Retina (tissue), 1 donor: ENCODE measurements around the gene PLA2G15.
"Not testable (repeated sequence)": the region's sequence is repeated elsewhere in the genome, so short reads cannot be mapped to it uniquely, and the experiment has no call there.

Experiments
- DNase-seq: peaks from one replicate; pipeline ENCODE4 v3.0.0-alpha.2; 2016

The PLA2G15 gene

DNA sequence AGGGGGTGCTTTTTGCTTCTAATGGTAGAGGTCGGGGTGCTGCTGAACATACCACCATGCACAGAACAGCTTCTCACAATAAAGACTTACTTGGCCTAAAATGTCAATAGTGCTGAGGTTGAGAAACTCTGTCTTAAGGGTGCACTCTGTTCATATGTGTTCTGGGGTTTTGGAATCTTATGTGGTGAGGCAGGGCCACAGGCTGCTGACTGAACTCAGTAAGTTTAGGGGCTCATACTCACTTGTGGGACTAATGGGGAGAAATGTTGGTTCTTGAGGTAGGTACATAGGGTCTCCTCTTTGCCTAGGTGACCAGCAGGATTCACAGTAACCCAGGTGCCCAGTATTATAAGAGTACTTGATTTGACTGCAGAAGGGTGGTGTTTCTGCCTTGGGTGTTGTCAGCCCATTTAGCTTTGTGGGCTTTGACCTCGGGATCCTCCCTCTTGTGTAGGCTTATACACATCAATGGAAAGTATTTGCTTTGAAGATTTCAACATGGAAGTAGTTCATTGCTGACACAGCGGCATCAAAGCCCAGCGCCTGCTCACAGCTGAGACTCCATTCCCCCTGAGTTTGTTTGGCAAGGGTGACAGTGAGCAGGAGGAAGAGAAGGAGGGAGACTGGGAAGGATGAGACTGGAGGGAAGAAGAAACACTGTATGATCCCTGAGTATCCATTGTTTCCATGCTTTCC lies 36.3 kb downstream of the PLA2G15 start:
- no peak for DNase-seq

DNA sequence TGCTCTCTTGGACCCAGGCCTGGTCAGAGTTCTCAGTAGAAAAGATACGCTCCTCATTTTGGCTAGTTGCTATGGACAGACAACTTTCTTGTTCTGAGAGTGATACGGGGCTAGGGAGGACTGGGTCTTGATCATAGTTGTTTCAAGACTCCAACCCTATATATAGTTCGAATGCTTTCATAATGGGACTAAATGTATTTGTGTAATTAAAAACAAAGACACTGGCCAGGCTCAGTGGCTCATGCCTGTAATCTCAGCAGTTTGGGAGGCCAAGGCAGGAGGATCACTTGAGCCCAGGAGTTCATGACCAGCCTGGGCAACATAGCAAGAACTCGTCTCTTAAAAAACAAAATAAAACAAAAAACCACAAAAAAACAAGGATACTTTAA lies 36.9 kb downstream of the PLA2G15 start:
- no peak for DNase-seq

DNA sequence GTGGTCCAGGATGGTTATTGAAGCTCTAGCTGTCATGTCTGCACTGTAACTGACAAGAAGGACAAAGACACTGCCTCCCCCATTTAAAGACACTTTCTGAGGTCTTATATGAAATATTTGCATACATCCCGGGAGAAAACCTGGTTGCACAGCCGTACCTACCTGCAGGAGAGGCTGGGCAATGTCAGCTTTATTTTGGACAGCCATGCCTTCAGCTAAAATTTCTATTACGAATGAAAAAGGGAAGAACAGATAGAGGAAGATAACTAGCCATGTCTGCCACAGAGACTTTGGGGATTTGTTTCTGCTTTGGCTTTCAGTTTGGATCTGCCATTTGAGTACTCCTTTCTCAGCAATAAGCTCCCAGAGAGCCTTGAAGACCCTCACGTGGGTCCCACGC lies 38.2 kb downstream of the PLA2G15 start:
- no peak for DNase-seq

DNA sequence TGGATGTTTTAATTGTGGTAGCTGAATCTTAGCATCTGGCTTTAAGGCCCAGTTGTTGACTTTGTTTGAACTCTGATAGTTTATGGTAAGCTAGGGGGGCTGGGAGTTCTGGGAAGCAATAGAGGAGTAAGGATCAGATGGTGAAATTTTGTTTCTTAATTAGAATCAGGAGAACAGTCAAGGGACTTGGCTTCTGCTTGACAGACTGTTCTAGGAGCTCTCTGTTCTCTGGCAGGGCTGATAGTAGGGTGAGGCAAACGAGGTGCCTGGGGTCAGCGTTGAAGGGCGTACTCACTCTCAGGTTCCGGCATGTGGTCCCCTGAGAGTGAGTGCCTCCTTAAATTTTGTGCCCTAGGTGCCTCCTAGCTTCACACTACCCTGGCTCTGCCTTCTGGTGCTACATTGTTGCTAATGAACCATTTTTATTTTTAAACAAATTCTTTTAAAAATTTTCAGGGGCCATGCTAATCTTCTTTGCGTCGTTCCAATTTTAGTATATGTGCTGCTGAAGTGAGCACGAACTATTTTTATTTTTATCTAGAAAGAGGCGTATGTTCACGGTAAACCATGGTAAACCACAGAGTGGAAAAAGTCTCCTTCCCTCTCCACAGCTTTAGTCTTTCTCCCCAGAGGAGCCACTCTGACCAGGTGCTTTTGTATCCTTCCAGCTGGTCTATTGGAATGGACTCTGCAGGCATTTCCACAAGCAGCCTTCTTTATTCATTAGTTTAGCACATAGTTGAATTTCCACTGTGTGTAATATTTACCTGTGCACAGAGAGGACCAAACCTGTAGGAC lies 38.8 kb downstream of the PLA2G15 start:
- DNase-seq: no peak

DNA sequence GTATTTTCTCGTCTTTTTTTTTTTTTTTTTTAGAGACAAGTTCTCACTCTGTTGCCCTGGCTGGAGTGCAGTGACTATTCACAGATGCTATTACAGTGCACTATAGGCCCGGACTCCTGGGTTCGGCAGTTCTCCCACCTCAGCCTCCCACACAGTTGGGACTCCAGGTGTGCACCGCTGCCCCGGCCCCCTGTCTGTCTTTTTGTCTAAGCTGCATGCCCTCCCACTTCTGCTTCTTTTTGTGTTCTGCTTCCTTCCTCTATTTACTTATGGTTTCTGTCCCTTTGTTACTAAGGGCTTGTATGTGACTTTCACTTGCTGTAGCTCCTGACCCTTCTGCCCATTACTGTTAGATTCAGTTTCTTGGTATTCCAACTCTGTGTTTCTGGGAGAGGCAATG lies 39.7 kb downstream of the PLA2G15 start:
- DNase-seq: no peak

DNA sequence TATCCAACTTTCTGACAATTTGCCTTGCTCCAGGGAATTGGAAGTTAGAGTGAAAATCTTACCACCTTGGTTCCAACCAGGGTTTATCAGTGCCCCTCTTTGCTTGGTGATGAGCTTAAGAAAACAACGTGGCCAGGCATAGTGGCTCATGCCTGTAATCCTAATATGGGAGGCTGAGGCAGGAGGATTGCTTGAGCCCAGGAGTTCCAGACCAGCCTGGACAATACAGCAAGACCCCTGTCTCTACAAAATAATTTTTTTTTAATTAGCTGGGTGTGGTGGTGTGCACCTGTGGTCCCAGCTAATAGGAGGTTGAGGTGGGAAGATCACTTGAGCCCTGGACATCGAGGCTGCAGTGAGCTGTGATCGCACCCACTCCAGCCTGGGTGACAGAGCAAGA lies 40.5 kb downstream of the PLA2G15 start:
- DNase-seq: no peak

DNA sequence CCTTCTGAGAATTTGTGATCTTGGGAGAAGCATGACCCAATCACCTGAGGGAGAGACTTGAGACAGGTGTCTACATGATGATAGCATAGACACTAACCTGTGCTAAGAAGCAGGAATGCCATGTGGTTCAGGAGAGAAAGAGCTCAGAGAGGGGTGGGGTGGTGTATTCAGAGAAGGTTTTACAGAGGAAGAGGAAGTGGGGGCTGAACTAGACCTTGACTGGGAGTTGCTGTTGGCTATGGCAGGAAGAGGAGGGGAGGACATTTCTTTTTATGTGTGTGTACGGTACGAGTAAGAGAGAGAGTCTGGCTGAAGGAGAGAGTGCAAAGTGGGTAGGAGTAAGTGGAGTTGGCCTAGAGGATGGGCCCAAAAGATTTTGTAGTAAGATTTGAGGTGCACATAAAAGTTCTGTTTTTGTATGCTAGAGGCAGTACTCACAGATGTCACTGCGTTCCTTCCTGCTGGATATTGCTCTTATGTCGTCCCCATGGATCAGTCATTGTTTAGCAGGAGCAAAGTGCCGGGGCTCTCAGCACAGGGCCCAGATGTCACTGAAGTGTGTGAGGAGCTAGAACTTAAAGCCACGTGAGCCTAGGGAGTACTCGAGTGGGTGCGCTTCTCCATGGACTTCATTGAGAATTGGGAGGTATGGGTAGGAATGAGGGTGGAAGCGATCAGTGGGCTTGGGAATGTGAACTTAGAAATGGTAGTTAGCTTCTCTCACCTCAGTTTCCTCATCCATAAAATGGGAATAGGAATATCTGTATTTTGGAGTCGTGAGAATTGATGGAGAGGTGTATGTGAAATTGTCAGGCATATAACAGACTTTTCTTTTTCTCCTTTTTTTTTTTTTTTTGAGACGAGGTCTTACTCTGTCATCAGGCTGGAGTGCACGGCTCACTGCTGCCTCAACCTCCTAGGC lies 41.2 kb downstream of the PLA2G15 start:
- DNase-seq: no peak

DNA sequence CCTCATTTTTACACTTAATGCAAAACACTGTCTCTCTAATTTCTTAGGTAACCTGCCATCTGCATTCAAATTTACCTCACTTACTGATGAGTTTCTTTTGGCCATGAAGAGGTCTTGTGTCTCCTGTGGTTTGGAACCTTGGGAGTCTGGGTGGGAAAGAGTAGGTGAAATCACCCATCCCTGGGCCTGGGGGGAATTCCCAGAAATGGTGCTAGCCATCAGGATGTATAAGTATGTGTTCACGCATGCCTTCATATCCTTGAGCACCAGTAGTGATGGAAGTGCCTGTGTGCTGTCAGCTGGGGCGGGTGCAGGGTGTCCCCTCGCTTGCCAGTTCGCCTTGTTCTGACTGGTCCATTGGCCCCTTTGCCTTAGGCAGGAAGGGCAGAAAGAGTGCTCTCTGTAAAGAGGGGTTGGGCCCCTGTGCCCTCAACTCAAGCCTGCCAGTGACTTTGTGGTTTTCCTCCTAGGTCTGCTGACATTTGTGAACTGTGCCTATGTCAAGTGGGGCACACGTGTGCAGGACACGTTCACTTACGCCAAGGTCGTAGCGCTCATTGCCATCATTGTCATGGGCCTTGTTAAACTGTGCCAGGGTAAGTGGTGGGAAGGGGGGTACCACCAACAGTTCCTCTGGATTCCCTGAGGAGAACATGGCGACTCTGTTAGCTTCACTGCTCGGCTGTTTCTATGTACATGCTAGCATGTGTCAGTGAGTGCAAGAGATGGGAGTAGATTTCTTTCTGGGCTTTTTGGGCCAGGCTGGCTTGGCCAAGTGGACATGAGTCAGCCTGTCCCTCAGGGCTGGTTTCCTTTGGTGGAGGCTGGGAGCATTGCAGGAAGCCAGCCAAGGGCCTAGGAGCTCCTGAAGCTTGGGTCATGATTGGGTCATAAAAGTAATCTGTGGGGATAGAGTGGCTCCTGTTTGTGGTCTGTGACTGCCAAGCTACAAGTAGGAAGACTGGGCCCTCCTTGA lies 42.4 kb downstream of the PLA2G15 start:
- DNase-seq: no peak

DNA sequence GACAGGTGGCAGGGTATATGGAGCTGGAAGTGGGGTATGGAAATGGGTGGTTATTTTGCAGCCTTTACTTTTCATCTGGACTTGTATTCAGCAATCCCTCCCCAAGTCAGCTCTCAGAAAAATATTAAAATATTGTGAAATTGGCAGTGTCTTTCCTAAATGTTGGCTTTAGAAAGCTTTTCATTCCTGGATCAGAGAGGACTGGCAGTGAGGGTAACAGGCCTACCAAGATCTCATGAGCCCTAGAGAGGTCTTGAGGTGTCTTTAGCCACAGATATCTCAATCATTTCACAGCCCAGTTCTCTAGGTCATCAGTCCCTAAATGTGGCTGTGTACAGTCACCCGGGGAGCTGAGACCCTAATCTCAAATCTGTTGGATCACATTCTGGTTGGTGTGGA lies 43.1 kb downstream of the PLA2G15 start:
- no peak for DNase-seq

DNA sequence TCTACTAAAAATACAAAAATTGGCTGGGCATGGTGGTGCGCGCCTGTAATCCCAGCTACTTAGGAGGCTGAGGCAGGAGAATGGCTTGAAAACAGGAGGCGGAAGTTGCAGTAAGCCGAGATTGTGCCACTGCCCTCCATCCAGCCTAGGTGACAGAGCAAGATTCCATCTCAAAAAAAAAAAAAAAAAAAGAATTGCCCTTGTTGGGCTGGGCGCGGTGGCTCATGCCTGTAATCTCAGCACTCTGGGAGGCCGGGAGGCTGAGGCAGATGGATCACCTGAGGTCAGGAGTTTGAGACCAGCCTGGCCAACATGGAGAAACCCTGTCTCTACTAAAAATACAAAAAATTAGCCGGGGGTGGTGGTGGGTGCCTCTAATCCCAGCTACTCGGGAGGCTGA lies 43.6 kb downstream of the PLA2G15 start:
- DNase-seq: not testable (repeated sequence)

DNA sequence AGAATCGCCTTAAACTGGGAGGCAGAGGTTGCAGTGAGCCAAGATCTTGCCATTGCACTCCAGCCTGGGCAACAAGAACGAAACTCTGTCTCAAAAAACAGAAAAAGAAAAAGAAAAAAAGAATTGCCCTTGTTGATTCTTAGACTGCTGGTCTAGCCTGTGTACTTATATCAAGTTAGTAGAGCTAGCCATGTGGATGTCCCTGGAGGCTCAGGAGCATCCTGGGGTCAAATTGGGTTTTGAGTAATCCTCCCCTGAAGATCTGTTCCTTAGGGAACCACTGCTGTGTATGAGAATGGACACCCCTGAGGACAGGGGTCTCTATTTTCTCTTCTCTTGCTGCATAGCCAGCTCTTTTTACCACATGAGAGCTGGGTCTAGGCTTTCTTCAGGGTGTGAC lies 44.0 kb downstream of the PLA2G15 start:
- no peak for DNase-seq

DNA sequence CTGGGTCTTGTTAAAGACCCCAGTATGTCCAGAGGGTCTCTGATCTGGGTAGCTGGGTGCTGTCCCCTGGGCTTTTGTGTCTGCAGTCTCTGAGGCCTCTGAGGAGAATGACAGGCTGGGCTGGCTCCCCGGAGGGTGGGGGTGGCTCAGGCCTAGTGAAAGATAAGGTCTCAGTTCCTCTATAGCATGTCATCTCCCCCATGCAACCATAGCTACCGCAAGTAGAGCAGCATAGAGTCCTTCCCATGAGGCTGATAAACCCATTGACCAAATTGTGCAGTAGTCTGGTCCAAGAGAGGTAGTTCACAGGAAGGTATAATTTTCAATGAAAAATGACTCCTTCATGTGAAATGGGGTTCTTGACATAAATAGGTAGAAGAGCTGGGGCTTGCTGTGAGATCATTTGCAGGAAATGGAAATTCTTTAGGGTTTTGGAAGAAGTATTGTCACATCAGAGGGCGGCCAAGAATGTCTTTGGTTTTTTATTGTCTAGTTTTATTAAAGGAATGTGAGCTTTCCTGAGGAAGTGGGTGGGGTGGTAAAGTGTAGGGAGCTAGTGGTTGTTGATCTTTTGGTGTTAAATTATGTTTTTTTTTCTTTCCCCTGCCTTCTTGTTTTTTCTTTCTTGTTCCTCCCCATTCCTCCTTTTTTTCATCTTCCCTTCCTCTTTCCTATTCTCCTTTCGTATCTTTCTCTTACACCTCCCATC lies 44.6 kb downstream of the PLA2G15 start:
- DNase-seq: no peak

DNA sequence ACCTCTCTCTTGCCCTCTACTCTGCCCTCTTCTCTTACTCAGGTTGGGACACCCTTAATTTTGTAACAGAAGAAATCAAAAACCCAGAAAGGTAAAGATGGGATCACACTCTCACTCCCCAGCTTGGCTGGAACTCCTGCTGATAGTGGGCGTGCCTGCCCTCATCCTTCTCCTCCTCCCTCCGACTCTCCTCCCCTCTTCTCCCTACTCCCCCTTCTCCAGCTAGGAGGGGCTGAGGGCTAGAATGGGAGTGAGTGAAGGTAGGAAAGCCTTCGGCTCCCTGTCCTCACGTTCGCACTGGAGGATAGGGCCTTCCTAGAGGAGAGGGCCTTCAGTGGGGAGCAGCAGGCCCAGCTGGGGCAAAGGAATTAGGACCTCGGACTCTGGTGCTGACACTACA lies 45.3 kb downstream of the PLA2G15 start:
- no peak for DNase-seq

DNA sequence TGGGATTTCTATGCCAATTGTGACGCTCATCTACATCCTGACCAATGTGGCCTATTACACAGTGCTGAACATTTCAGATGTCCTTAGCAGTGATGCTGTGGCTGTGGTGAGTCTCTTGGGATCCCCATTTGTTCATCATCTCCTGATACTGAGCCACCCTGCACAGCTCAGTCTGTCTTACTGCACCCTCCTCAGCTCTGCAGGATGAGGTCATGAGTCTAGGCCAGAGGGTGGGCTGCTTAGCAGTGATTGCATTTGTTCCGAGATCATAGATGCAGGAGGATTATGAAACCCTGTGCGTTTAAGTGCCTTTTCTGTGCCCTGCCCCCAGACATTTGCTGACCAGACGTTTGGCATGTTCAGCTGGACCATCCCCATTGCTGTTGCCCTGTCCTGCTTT lies 46.1 kb downstream of the PLA2G15 start:
- DNase-seq: no peak

DNA sequence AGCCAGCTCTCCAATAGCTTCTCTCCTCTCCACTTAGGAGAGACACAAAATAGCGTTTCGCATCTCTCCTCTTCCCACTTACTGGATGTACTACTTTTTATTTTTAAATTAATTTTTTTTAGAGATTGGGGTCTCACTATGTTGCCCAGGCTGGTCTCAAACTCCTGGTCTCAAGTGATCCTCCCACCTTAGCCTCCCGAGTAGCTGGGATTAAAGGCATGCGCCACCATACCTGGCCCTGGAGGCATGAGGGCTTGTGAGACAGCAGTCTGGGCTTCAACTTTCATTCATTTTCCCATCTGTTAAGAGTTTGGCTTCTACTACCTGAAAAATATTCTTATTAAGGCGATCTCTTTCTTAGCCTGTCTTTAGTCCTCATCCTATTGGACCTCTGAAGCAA lies 47.3 kb downstream of the PLA2G15 start:
- no peak for DNase-seq

DNA sequence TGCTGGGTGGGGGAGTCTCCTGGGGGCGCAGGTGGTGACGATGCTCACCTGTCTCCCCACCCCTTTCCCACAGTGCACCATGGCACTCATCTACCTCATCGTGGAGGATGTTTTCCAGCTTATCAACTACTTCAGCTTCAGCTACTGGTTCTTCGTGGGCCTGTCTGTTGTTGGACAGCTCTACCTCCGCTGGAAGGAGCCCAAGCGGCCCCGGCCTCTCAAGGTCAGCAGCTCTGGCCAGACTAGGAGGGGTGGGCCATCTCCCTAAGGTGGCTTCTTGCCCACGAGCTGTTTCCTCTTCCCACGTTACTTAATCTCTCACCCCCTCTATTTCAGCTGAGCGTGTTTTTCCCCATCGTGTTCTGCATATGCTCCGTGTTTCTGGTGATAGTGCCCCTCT lies 51.1 kb downstream of the PLA2G15 start:
- DNase-seq: no peak

DNA sequence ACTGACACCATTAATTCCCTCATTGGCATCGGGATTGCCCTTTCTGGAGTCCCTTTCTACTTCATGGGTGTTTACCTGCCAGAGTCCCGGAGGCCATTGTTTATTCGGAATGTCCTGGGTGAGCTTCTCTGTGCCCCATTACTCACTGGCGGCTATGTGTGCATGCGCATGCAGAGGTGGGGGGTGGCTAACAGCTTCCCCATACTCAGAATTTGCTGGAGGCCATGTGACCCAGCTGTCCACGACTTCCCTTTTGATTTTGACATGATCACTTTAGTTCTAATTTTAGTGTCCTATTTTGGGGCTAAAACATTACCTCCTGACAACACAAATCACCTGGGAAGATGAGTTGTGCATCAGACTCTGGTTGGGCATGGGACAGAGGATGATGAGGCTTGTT lies 51.5 kb downstream of the PLA2G15 start:
- DNase-seq: no peak

DNA sequence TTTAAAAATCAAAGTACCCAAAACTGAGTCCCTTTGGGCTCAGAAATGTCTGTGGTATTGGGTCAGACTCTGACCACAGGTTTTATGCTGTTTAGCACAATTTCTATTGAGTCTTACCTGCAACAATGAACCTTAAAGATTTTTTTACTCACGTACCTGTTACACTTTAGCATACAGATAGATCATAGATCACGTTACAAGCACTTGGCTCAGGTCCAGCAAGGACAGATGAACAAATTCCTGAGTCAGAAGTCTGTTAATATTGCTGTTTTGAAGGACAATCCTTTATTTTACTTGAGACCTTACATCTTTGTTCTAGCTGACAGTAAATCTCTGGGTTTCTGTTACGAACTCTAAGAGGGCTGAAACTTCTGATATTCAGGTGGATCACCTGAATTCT lies 52.7 kb downstream of the PLA2G15 start:
- DNase-seq: no peak

DNA sequence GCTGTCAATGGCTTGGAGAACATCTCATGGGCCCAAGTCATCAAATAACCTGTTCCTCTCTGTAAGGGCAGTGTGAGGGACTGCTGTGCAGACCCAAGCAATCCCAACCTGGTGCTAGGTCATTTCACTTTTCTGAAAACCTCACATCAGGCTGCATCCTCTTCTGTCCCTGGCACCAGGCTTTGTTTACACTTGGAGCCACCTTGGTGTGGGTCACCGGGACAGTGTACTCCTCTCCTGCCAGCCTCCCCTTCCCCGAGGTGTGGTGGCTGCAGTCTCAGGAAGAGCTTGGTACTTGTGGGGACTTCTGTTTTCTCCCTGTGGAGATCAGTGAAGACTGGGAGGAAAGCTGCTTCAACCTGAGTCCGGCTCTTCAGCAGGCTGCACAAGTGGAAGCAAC lies 53.1 kb downstream of the PLA2G15 start:
- DNase-seq: no peak

DNA sequence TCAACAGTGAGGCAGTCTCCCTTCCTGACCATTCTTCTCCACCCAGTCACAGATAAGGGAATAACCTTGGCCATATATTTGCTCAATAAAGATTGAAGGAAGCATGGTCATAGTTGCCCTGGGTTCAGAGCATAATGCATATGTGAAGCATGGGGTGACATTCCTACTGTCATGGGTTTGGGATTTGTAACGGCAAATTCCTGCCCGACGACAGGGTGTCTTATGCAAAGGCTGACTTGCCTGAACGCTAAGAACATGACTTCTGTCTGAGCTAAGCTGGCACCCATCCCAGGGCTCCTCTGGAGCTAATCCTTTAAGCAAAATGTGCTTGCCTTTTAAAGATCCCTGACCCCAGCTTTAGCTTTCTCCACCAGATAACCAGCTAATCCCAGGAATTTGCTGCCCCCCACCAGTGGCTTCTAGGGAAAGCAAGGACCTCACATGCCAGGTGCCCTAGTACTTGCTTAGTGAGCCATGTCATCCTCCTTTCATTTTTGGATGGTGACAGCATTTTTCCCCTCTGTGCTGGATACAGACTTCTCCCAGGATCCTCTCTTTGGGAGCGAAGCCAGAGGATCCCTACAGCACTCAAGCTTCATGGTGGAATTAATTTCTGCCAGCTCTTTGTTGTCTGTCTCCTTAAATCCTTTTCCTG lies 53.9 kb downstream of the PLA2G15 start:
- no peak for DNase-seq
